Stimulated activated naive B cell treated with anti-CD40 and anti-IgM and Interleukin-4, amounts not matched to agents 10 μg/mL and 1 μg/mL and 100 μg/mL, for 72 hours (primary cell): ENCODE results near the gene PABPN1L.
A peak's percentile ranks its signal among the peaks of the same experiment; 100 is the strongest.

Experiments
- ATAC-seq, 2 donors: fragments of 150-1000 bp; cut with Tn5 transposase; replicated peaks; 2 replicates each; pipeline ENCODE4 v1.10.0; 2021; ENCODE audit warnings: moderate library complexity in 1 of 2
- DNase-seq: peaks from one replicate; pipeline ENCODE4 v3.0.0; 2021
- H3K27ac Mint-ChIP-seq: one replicate; pipeline ENCODE4 v1.8.0; 2022; ENCODE audit warnings: mild to moderate bottlenecking, mixed read lengths
- H3K27me3 Mint-ChIP-seq, 2 donors: one replicate each; pipeline ENCODE4 v1.8.0; 2022; ENCODE audit warnings: mixed read lengths in 2 of 2
- H3K36me3 Mint-ChIP-seq, 2 donors: one replicate each; pipeline ENCODE4 v1.8.0; 2022; ENCODE audit warnings: mixed read lengths in 2 of 2, mild to moderate bottlenecking in 1 of 2
- H3K4me1 Mint-ChIP-seq, 2 donors: one replicate each; pipeline ENCODE4 v1.8.0; 2022; ENCODE audit warnings: mixed read lengths in 2 of 2, mild to moderate bottlenecking in 1 of 2
- H3K4me3 Mint-ChIP-seq, 2 donors: one replicate each; pipeline ENCODE4 v1.8.0; 2022; ENCODE audit warnings: mild to moderate bottlenecking in 2 of 2, mixed read lengths in 2 of 2, moderate library complexity in 1 of 2
- H3K9me3 Mint-ChIP-seq, 2 donors: one replicate each; pipeline ENCODE4 v1.8.0; 2022; ENCODE audit warnings: mixed read lengths in 2 of 2, mild to moderate bottlenecking in 1 of 2

Gene PABPN1L

GRCh38 chr16:88866151-88866920, at the start of gene PABPN1L:
PABPN1L (minus strand) TSS chr16:88866660; CDS start chr16:88866606, 54 bp downstream.
- Mint-ChIP-seq H3K9me3 (no peaks in the 10 kb centered on the region), H3K36me3 (no peaks in the 10 kb centered on the region), H3K4me1 (peaks cover 9 to 25% of the 10 kb centered on the region in 2 donors), H3K27me3 (peaks cover 16 to 24% of the 10 kb centered on the region in 2 donors), H3K27ac (peak within 1 kb of the TSS; percentile 49), H3K4me3 (no peak within 1 kb of the TSS)
- no peak for ATAC-seq
- DNase-seq: no peak

- Mint-ChIP-seq H3K4me3 (no peak overlapping the region), H3K27me3 (no peaks in the 10 kb centered on the region), H3K27ac (no peak overlapping the region), H3K4me1 (peaks cover 39 to 56% of the 10 kb centered on the region in 2 donors), H3K9me3 (peaks cover 0 to 3% of the 10 kb centered on the region in 2 donors), H3K36me3 (peaks cover 33 to 38% of the 10 kb centered on the region in 2 donors)
- DNase-seq (no peak), ATAC-seq (no peak)
Observed at GRCh38 chr16:88915639-88916327, 49.3 kb upstream of the PABPN1L start.

GRCh38 chr16:88914750-88915368, 48.4 kb upstream of the PABPN1L start:
- Mint-ChIP-seq H3K9me3 (peaks cover 0 to 3% of the 10 kb centered on the region in 2 donors), H3K36me3 (peaks cover 33 to 44% of the 10 kb centered on the region in 2 donors), H3K27ac (no peak overlapping the region), H3K4me3 (no peak overlapping the region), H3K27me3 (no peaks in the 10 kb centered on the region), H3K4me1 (peaks cover 46 to 62% of the 10 kb centered on the region in 2 donors)
- DNase-seq (no peak), ATAC-seq (no peak)

GRCh38 chr16:88913870-88914269, 47.4 kb upstream of the PABPN1L start:
- H3K36me3 Mint-ChIP-seq: peaks cover 28 to 45% of the 10 kb centered on the region in 2 donors
- H3K27me3 Mint-ChIP-seq: no peaks in the 10 kb centered on the region
- H3K27ac Mint-ChIP-seq: peak overlapping the region; percentile 90
- H3K4me3 Mint-ChIP-seq: no peak overlapping the region
- H3K4me1 Mint-ChIP-seq: peaks cover 45 to 65% of the 10 kb centered on the region in 2 donors
- peaks cover 0 to 3% of the 10 kb centered on the region in 2 donors for H3K9me3 Mint-ChIP-seq
- DNase-seq: no peak
- no peak for ATAC-seq

GRCh38 chr16:88913001-88913612, 46.6 kb upstream of the PABPN1L start:
- Mint-ChIP-seq H3K27ac (no peak overlapping the region), H3K27me3 (no peaks in the 10 kb centered on the region), H3K36me3 (peaks cover 28 to 48% of the 10 kb centered on the region in 2 donors), H3K4me3 (no peak overlapping the region), H3K4me1 (peaks cover 47 to 65% of the 10 kb centered on the region in 2 donors), H3K9me3 (peaks cover 0 to 3% of the 10 kb centered on the region in 2 donors)
- DNase-seq (no peak), ATAC-seq (no peak)

GRCh38 chr16:88912556-88912955, 46.1 kb upstream of the PABPN1L start:
- Mint-ChIP-seq H3K4me3 (peak overlapping the region in 1 of 2 donors; percentile 35), H3K9me3 (peaks cover 0 to 3% of the 10 kb centered on the region in 2 donors), H3K36me3 (peaks cover 26 to 51% of the 10 kb centered on the region in 2 donors), H3K27me3 (no peaks in the 10 kb centered on the region), H3K4me1 (peaks cover 48 to 68% of the 10 kb centered on the region in 2 donors), H3K27ac (peak overlapping the region; percentile 60)
- DNase-seq (no peak), ATAC-seq (no peak)

GRCh38 chr16:88911946-88912310, 45.5 kb upstream of the PABPN1L start:
- Mint-ChIP-seq H3K27me3 (no peaks in the 10 kb centered on the region), H3K36me3 (peaks cover 24 to 49% of the 10 kb centered on the region in 2 donors)

GRCh38 chr16:88911136-88911945, 44.9 kb upstream of the PABPN1L start:
- ATAC-seq (peak; percentile 70 to 73), DNase-seq (no peak)
- H3K9me3 Mint-ChIP-seq: peaks cover 0 to 3% of the 10 kb centered on the region in 2 donors
- H3K4me1 Mint-ChIP-seq: peaks cover 42 to 61% of the 10 kb centered on the region in 2 donors
- peak overlapping the region; percentile 81 for H3K27ac Mint-ChIP-seq
- peak overlapping the region in 1 of 2 donors; percentile 30 for H3K4me3 Mint-ChIP-seq
- H3K36me3 Mint-ChIP-seq: peaks cover 20 to 45% of the 10 kb centered on the region in 2 donors
- H3K27me3 Mint-ChIP-seq: no peaks in the 10 kb centered on the region

More at GRCh38 chr16:88911946-88912310, 45.5 kb upstream of the PABPN1L start:
- no peak for ATAC-seq
- Mint-ChIP-seq H3K4me1 (peaks cover 45 to 64% of the 10 kb centered on the region in 2 donors), H3K9me3 (peaks cover 0 to 3% of the 10 kb centered on the region in 2 donors), H3K27ac (no peak overlapping the region), H3K4me3 (no peak overlapping the region)
- DNase-seq: no peak

- peak overlapping the region; percentile 81 for H3K27ac Mint-ChIP-seq
- DNase-seq (no peak), ATAC-seq (no peak)
- H3K4me1 Mint-ChIP-seq: peaks cover 38 to 62% of the 10 kb centered on the region in 2 donors
- H3K27me3 Mint-ChIP-seq: no peaks in the 10 kb centered on the region
- H3K4me3 Mint-ChIP-seq: no peak overlapping the region
- peaks cover 18 to 42% of the 10 kb centered on the region in 2 donors for H3K36me3 Mint-ChIP-seq
- H3K9me3 Mint-ChIP-seq: peaks cover 0 to 3% of the 10 kb centered on the region in 2 donors
Observed at GRCh38 chr16:88910284-88911135, 44.0 kb upstream of the PABPN1L start.

GRCh38 chr16:88909431-88910210, 43.2 kb upstream of the PABPN1L start:
- Mint-ChIP-seq H3K27me3 (no peaks in the 10 kb centered on the region), H3K9me3 (peaks cover 0 to 3% of the 10 kb centered on the region in 2 donors), H3K36me3 (peaks cover 18 to 46% of the 10 kb centered on the region in 2 donors), H3K4me3 (no peak overlapping the region), H3K27ac (no peak overlapping the region), H3K4me1 (peaks cover 43 to 70% of the 10 kb centered on the region in 2 donors)
- DNase-seq (no peak), ATAC-seq (no peak)

- no peak overlapping the region for H3K27ac Mint-ChIP-seq
- no peaks in the 10 kb centered on the region for H3K27me3 Mint-ChIP-seq
- no peak for ATAC-seq
- peaks cover 12 to 36% of the 10 kb centered on the region in 2 donors for H3K36me3 Mint-ChIP-seq
- H3K9me3 Mint-ChIP-seq: no peaks in the 10 kb centered on the region
- peaks cover 38 to 60% of the 10 kb centered on the region in 2 donors for H3K4me1 Mint-ChIP-seq
- H3K4me3 Mint-ChIP-seq: no peak overlapping the region
- no peak for DNase-seq
Observed at GRCh38 chr16:88908307-88908706, 41.8 kb upstream of the PABPN1L start.

GRCh38 chr16:88907768-88908167, 41.3 kb upstream of the PABPN1L start:
- no peaks in the 10 kb centered on the region for H3K9me3 Mint-ChIP-seq
- peak overlapping the region; percentile 15 for H3K27ac Mint-ChIP-seq
- no peak for DNase-seq
- no peak overlapping the region for H3K4me3 Mint-ChIP-seq
- peaks cover 9 to 40% of the 10 kb centered on the region in 2 donors for H3K36me3 Mint-ChIP-seq
- H3K27me3 Mint-ChIP-seq: no peaks in the 10 kb centered on the region
- peaks cover 36 to 60% of the 10 kb centered on the region in 2 donors for H3K4me1 Mint-ChIP-seq
- ATAC-seq: no peak
